ENCODE data around the gene TSPAN18.

The TSPAN18 gene

GRCh38 chr11:44904261-44905020 is 177.7 kb downstream of the TSPAN18 start:
- DNase-seq, result no peak

GRCh38 chr11:44905131-44905866 is 178.5 kb downstream of the TSPAN18 start:
- DNase-seq, result no peak

GRCh38 chr11:44906649-44907048 is 179.9 kb downstream of the TSPAN18 start:
- DNase-seq, result no peak

DNA sequence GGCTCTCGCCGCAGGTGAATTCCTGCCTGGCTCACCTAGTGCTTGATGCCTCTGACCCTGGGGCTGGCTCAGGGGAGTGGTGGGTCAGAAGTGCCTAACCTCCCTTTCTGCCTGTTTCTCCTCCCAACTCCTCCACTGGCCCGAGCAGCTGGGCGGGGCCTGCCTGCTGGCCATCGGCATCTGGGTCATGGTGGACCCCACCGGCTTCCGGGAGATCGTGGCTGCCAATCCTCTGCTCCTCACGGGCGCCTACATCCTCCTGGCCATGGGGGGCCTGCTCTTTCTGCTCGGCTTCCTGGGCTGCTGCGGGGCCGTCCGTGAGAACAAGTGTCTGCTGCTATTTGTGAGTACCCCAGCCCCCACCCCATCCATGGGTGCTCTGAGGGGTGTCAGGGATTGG is 182.8 kb downstream of the TSPAN18 start:
- DNase-seq, result no peak

DNA sequence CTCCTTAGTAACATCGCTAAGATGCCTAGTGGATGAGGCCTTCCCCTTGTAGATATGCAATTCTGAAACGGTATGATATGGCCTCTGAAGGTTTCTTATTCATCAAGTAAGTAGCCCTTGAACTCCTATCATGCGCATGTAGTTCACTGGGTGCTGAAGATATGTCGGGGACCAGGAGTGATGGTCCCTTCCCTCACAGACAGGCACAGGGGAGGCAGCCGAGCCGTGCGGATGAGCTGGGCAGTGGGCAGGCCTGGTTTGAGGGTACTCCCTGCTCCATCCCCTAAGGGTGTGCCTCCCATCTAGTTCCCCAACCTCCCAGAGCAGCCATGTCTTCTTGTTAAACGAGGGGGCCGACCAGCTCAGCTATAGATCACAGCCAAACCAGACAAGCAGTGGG is 183.8 kb downstream of the TSPAN18 start:
- DNase-seq, result no peak

- no peak for DNase-seq
Observed at GRCh38 chr11:44911029-44911814, 184.5 kb downstream of the TSPAN18 start.

DNA sequence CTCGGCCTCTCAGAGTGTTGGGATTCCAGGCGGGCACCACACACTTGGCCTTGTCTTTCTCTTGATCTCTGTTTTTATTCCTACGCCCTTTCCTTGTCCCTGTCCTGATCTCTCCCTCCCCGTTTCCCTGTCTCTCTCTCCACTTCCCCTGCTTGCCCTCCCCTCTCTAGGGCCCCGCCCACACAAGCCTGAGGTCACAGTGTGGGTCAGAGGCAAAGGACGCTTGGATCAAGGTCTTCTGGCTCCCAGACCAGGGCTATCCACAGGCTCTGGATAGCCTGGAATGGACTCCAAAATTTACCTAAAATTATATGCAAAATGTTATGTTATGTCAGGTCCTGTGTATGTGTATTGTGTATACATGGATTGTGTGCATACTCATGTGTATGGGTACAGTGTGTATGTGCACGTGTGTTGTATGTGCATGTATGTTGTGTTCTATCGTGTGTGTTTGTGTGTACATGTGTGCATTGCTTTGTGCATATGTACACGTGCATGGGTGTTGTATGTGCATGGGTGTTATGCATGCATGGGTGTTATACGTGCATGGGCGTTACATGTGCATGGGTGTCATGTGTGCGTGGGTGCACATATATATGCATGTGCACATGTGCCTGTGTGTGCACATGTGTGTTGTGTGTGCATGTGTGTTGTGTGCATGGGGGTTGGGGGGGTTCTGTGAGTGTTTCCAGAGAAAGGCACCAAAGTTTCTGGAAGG is 185.7 kb downstream of the TSPAN18 start:
- DNase-seq, result no peak

- DNase-seq, result no peak
Observed at GRCh38 chr11:44913502-44913901, 186.7 kb downstream of the TSPAN18 start.

DNA sequence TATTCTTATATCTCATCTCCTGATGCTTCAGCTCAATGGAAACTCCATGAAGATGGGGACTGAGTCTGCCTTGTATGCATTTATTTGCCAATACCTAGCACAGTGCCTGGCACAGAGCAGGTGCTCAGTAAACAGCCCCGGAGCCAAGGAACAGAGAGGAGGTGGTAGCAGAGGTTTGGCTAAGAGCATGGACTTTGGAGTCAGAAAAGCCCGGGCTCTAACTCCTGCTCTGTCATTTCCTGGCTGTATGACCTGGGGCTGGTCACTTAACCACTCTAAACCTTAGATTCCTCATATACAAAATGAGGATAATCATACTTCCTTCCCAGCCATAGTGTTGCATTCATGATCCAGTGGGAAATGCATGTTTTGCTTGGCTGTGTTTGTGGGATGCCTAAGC is 187.3 kb downstream of the TSPAN18 start:
- DNase-seq, result no peak

- DNase-seq, result no peak
Observed at GRCh38 chr11:44915004-44915403, 188.2 kb downstream of the TSPAN18 start.

- DNase-seq, result no peak
Observed at GRCh38 chr11:44915621-44916020, 188.9 kb downstream of the TSPAN18 start.

DNA sequence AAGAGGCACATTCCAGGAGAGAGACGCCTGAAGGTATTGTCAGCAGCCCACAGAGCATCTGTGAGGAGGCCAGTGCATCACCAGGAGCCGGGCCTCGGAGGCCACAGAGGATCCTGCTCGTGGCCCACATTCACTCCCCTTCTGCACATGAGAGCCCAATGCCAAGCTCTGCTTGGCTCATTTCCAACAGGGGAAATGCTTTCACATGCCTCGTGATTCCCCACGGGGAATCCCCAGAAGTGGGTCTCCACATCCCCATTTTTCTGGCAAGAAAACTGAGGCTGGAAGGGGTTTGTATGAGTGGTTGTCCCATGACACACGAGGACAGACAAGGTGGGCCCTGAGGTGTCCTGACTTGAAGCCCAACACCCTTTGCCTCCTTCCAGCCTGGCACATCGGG is 189.6 kb downstream of the TSPAN18 start:
- no peak for DNase-seq

DNA sequence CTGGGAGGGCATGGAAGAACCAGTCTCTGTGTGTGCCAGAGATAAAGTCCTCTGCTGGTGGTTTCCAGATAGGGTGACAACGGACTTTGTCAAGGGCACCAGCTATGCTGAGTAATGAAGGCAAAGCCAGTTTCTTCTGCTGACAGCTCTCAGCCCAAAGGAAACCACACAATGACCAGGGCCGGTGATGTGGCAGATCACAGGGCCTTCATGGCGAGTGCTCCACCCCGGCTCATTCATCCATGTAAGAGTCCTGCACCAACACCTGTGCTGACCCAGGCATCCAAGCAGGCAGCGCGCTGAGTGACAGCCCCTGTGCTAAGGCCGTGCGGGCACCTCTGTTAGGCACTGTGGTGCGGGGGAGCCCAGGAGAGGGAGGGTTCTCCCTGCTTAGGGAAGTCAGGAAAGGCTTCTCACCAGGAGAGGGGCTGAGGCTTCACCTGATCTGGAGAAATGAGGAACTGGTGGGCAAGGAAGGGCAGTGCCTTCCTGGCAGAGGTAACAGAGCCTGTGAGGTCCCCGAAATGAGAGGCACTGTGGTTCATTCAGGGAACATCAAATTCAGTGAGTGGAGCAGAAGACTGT is 190.1 kb downstream of the TSPAN18 start:
- no peak for DNase-seq

GRCh38 chr11:44917741-44918140 is 191.0 kb downstream of the TSPAN18 start:
- DNase-seq, result no peak

DNA sequence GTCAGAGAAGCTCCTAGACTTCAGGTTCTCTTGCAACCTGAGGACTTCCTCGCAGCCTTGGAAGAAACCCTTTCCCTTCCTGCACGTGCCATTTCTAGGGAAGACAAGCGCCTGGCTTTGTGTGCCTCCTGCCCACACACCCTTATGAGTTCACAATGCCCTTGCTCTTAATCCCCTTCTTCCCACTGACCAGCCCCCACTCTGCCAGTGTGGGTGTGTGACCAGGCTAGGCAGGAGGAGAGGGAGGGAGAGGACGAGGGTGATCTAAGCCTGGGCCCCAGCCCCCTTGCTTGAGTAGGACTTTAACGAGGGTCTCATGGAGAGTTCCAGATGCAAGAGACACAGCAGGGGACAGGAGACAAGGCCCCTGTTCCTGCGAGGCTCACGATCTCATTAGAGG is 193.7 kb downstream of the TSPAN18 start:
- DNase-seq, result no peak

- DNase-seq, result no peak
Observed at GRCh38 chr11:44923115-44923514, 196.4 kb downstream of the TSPAN18 start.

DNA sequence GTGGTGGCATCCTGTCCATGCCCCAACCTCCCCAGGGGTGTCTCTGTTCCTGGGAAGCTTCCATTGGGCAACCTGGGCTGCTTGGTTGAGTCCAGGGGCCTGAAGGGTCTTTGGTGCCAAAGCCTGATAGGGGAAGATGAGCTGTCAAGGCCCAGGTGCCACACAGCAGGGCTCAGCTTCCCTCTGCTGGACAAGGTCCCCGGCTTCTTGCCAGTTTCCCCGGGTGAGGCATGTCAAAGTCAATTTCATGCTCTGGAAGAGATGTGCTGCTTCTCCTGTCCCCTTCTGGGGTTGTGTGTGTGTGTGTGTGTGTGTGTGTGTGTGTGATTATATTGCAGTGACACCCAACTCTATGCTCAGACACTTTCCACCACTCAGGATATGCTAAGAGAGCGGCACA is 197.0 kb downstream of the TSPAN18 start:
- DNase-seq, result no peak

DNA sequence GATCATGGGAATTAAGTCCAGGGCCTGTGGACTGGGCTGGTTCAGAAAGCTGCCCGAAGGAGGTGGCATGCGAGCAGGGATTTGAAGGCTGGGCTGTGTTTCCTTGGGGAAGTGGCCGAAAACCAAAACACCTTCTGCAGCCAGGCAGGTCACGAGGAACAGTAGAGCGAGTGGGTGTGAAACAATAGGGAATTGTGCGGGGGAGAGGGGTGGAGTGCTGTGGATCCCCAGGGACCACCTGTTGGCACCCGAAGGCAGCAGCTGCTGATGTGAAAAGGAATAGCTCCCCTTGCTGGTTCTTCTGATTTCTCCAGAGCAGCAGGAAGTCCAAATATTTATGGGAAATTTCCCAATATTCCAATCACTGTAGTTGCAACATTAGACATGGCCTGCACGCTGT is 199.3 kb downstream of the TSPAN18 start:
- DNase-seq, result no peak

GRCh38 chr11:44927174-44927661 is 200.5 kb downstream of the TSPAN18 start:
- peak; percentile 33 for DNase-seq

DNA sequence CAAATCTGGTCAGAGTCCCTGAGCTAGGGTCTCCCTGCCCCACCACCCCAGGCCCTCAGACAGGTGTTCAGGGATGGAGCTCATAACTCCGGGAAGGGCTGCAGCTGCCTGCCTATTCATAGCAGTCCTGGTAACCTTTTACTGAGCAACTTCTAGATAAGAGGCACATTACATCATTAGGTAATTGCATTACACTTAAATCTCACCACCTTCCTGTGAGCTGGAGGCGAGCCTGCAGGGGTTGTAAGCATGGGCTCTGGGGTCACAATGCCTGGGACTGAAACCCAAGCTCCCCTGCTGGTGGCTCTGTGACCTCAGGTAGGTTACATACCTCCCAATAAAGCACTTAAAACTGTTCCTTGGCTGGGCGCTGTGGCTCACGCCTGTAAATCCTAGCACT is 201.4 kb downstream of the TSPAN18 start:
- no peak for DNase-seq

DNA sequence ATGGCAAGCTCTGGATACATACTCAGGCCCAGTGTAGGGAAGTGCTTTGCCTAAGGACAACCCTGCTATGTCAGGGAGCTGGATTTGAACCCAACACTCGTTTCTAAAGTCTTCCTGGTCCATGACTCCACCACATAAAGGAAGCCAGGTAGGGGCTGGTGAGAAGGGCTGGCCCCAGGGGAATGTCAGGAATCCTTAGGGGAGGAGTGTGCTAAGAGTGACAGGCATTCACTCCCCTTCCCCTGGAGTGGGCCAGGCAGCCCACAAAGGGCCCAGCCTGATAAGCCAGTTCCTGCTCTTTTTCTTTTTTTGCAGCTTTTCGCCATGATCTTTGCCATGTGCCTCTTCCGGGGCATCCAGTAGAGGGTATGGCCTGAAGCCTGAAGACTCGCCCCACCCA is 202.1 kb downstream of the TSPAN18 start:
- no peak for DNase-seq

- DNase-seq, result no peak
Observed at GRCh38 chr11:44930588-44931302, 204.0 kb downstream of the TSPAN18 start.

Data from DMS 273 treated with DMSO at 0.1 percent for 48 hours (cell line).